ENCODE data around the gene CBFA2T3. TPM values are rescaled to one million over a fixed set of nuclear protein-coding genes. Genes with fewer than 3 reads are reported as not detected.
A peak's percentile ranks its signal among the peaks of the same experiment; 100 is the strongest.

CBFA2T3 gene
- total RNA-seq, 4 donors from 2014 or later: 3.5 to 35.5 (median 6.8) TPM

DNA sequence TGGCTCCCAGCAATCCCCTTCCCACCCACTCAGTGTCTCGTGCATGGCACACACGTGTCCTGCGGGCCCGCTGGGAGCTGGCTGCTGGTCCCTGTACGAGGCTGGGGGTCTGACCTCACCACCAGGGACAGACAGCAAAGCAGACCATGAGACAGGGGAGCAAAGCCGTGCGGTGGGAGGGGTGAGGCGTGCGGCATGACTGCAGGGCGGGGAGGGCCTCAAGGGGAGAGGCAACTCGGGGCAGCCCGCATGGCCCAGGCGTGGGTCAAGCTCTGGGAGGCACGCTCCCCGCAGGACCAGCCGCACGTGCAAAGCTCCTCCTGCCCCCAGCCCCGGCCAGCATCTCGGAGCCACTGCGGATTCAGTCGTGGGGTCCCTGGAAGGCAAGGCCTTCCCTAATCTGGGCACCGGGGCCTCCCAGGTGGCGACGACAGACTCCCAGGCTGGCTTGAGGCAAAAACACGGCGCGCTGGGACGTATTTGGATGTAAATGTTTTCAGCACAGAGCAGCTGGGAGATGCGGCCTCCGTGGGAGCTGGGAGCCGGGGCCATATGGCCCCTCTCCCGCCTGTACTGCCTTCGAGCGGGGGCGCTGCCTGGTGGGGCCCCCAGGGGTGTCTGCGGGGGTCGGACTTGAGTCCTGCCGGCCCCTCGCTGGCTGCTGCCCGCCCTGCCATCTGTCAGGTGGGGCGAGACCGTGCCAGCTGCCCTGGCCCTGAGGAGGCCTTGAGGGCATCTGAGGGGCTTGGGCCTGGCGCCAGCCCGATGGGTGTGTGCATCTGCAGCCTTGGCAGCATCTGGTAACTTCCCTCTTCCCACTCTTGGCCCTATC, 12.2 kb upstream of the CBFA2T3 start:
- H3K36me3 ChIP-seq: no peaks in the 10 kb centered on the region
- TF ChIP-seq POLR2A (IDR thresholded peaks at IDR 0.05): no peak
- TF ChIP-seq CTCF (IDR thresholded peaks at IDR 0.05): no peak
- no peaks in the 10 kb centered on the region for H3K27me3 ChIP-seq
- no peak overlapping the region for H3K27ac ChIP-seq
- no peak overlapping the region for H3K4me3 ChIP-seq
- peaks cover 0 to 25% (median 4%) of the 10 kb centered on the region in 4 donors for H3K4me1 ChIP-seq
- DNase-seq: no peak
- no peaks in the 10 kb centered on the region for H3K9me3 ChIP-seq

- Histone ChIP-seq H3K9me3 (no peaks in the 10 kb centered on the region), H3K4me1 (peaks cover 0 to 36% (median 3%) of the 10 kb centered on the region in 4 donors), H3K4me3 (no peak overlapping the region), H3K27ac (no peak overlapping the region), H3K36me3 (no peaks in the 10 kb centered on the region), H3K27me3 (no peaks in the 10 kb centered on the region)
- TF ChIP-seq CTCF (IDR thresholded peaks at IDR 0.05) (no peak), POLR2A (IDR thresholded peaks at IDR 0.05) (no peak)
- no peak for DNase-seq
Measured at GRCh38 chr16:88985521-88985920, 8.5 kb upstream of the CBFA2T3 start.

DNA sequence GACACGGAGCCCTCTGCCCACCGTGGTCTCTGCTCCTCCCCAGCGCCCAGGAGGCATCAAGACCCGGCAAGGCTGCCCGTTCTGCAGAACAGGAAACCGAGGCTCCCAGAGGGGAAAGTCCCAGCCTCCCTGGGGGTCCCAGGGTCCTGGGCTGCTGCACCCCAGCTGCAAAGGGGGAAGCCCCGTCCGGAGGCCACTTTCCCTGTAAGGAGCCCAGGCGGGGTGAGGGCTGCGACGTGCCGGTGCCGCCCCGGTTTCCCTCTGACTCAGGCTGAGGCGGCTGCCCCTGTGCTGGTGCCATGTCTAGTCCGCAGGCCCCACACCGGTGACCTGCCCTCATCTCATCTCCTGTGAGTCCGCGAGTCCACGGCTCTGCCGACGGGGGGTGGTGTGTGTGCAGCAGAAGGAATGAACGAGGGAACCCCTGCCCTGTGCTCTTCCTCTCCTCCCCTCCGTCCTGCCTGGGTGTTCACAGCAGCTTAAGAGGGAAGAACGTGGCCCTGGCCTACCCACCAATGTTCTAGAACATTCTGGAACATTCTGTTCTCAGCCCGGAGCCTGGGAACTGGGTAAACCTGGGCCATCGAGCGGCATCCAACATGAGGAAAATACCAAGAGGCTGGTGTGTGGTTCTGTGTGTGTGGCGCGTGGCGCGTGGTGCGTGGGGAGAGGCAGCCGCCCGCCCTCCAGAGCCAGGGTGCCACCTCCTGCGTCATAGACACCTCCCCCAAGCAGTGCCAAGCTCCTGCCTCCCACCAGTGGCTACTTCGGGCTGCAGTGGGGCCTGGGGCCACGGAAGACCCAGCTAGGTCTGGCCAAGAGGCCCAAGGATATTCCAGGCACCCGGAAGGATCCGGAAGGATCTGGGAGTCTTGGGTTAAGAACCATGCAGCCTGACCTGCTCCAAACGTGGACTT, 7.0 kb upstream of the CBFA2T3 start:
- TF ChIP-seq POLR2A (IDR thresholded peaks at IDR 0.05) (no peak), CTCF (IDR thresholded peaks at IDR 0.05) (no peak)
- H3K4me3 ChIP-seq: peak overlapping the region in 1 of 4 donors; percentile 22
- H3K9me3 ChIP-seq: no peaks in the 10 kb centered on the region
- peaks cover 0 to 36% (median 3%) of the 10 kb centered on the region in 4 donors for H3K4me1 ChIP-seq
- H3K27me3 ChIP-seq: no peaks in the 10 kb centered on the region
- DNase-seq: peak in 2 of 3 donors; percentile 76 to 85
- H3K36me3 ChIP-seq: no peaks in the 10 kb centered on the region
- H3K27ac ChIP-seq: peak overlapping the region in 1 of 4 donors; percentile 73

DNA sequence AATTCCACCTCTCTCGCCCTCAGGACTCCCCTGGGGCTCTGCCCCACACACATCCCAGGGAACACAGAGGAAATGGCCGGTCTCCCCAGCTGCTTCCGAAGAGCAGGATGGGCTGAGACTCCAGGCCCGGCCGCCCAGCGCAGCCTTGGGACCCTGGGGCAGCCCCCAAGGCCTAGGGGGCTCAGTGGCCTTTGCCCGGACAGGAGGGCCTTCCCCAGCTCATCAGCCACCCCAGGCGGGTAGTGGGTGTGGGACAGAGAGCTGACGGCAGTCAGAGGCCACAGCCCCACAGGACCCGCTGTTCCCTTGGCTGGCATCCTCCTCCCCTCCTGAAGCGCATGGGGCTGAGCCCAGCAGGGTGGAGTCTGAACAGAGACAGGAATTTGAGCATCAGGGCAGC, 6.2 kb upstream of the CBFA2T3 start:
- Histone ChIP-seq H3K4me3 (peak overlapping the region in 1 of 4 donors; percentile 22), H3K36me3 (no peaks in the 10 kb centered on the region), H3K4me1 (peaks cover 0 to 38% (median 3%) of the 10 kb centered on the region in 4 donors), H3K9me3 (no peaks in the 10 kb centered on the region), H3K27ac (peak overlapping the region in 1 of 4 donors; percentile 73), H3K27me3 (no peaks in the 10 kb centered on the region)
- TF ChIP-seq CTCF (IDR thresholded peaks at IDR 0.05) (no peak), POLR2A (IDR thresholded peaks at IDR 0.05) (no peak)
- DNase-seq: no peak

DNA sequence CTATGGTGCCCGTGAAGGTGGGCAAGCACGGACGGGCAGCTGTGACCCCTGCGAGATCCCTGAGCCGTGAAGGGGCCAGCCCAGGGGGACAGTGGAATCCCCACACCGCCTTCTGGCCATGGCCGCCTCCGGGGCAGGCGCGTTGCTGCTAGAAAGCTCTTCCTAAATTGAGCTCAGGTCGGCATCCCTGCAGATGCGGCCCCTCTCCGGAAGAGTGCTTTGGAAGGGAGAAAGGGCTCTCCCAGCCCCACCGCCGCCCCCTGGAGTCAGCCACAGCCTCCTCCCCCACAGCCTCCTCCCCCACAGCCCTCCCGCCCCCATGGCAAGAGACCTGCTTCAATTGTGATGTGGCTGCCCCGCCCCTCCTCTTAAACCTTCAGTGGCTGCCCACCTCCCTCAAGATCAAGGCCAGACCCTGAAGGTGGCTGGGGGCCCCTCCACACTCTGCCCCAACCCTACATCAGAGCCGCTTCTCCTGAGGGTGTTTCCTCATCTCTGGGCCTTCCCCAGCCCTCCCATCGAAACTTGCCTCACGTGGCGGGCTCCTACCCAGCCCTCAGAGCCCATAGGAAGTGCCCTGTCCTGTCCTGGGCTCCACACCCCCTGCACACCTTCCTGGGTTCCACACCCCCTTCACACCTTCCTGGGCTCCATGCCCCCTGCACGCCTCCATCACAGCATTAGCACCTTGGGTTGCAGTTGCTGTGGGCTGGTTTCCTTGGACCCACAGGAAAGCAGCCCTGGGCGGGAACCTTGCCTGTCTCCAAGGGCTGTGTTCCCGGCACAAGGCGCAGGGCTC, 5.5 kb upstream of the CBFA2T3 start:
- TF ChIP-seq CTCF (IDR thresholded peaks at IDR 0.05) (no peak), POLR2A (IDR thresholded peaks at IDR 0.05) (no peak)
- Histone ChIP-seq H3K27me3 (no peaks in the 10 kb centered on the region), H3K36me3 (no peaks in the 10 kb centered on the region), H3K27ac (peak overlapping the region in 1 of 4 donors; percentile 73), H3K4me1 (peaks cover 0 to 45% (median 7%) of the 10 kb centered on the region in 4 donors), H3K4me3 (no peak overlapping the region), H3K9me3 (no peaks in the 10 kb centered on the region)
- DNase-seq: no peak
